ENCODE measurements around the gene EPB41L1. TPM values are rescaled to one million over a fixed set of nuclear protein-coding genes. Genes with fewer than 3 reads are reported as not detected.

Gene EPB41L1
- polyA plus RNA-seq, 4 donors = 69.3 to 82.8 (median 71.8) TPM

DNA sequence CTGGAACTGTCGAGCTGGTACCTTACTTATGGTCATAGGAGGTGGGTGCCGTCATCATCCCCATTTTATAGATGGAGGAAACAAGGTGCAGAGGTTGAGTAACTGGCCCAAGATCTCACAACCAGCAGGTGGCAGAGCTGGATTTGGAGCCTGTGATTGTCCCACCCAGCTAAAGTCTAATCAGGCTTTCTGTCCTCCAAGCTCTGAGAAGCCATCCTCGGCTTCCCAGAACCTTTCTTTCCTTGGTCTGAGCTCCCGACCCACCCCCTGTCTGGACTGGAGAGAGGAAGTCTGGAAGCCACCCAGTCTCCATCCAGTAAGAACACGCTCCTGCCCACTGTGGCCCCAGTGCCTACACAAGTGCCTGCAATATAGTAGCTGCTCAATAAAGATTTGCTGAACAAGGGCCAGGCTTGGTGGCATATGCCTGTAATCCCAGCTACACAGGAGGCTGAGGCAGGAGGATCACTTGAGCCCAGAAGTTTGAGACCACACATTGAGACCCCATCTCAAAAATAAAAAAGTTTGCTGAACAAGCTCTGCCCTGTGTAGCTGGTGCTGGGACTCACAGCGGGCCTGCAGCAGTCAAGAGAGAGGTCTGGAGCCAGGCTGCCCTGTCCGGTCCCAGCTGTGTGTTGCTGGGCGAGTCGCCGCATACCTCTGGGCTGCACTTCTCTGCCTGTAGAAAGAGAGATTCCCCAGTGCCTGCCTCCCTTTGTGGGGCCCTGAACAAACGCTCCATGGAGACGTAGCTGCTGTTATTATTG lies 119.1 kb downstream of the EPB41L1 start:
- no peak for DNase-seq (ENCODE audit: low read depth in 4 of 4, low spot score in 3 of 4)

DNA sequence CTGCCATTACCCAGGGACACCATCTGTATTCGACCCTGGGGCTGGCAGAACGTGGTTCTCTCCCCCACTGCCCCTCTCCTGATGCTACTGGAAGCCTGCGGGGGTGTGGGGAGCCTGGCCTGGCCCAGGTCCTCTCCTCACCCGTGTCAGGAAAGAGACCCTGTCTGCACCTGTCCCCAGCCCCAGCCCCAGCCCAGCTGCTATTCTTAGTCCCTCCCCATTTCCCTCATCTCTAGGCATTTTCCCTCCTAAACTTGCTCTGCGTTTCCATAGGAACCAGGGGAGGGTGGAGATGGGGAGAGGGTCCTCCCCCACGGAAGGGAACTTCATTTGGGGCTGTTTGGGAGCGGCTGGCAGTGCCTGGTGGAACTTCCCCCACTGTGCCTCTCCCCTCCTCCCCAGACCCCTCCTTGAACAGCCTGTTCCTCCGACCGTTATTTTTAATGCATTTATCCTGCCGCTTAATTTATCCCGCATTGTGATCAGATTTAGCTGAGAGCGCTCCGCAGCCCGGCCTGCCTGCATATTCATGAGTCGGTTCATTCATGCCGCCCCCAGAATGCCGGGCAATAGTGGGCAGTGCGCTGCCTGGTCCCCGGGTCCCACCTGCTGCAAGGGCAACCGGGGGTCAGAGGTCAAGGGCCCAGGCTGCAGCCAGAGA lies 119.8 kb downstream of the EPB41L1 start:
- DNase-seq (ENCODE audit: low read depth in 4 of 4, low spot score in 3 of 4) = no peak

DNA sequence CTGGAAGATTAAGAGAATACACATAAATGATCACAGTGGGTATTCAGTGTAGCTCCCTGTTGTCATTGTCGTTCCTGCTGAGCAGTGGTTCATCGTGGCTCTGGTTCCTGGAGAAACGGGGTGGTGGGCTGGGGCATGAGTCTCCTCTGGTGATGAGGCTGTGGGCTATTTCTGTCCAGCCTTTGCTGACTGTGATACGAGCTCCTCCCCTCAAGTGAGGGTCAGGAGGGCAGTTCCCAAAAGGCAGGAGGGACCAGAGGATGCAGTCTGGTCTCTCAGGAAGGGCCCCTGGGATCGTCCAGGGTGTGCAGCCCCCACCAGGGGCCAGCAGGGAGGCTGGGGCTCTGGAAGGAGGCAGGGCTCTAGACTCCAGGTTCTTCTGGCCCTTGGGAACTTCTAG lies 120.5 kb downstream of the EPB41L1 start:
- no peak for DNase-seq (ENCODE audit: low read depth in 4 of 4, low spot score in 3 of 4)

DNA sequence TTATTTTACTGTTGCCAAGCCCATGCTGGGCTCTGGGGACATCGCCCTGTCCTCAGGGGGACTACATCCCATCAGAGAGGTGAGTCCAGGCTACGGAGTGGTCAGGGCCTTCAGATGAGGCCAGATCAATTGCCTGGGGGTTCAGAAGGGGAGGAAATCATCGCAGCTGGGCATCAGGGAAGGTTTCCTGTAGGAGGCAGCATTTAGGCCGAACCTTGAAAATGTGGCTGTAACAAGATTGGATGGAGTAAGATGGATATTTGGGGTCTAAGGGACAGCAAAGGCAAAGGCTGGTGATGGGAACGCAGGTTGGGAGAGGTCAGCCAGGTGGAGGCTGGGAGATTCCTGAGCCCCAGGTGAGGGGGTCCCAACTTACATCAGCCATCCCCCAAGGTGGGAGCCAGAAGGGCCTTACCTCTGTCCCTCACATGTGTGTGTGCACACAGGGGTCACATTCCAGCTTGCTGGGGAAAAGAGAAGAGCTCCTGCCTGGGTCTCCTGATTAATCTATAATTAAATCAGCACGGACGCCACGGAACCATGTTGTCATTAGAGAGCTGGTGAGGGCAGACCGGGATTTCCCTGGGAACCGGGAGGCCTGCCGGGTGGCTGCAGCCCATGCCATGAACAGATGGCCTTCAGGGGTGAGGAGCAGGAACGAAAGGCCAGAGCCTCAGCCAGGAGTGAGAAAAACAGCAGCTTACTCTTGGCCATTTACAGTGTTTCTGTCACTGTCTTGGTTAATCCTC lies 121.1 kb downstream of the EPB41L1 start:
- DNase-seq (ENCODE audit: low read depth in 4 of 4, low spot score in 3 of 4) = no peak

DNA sequence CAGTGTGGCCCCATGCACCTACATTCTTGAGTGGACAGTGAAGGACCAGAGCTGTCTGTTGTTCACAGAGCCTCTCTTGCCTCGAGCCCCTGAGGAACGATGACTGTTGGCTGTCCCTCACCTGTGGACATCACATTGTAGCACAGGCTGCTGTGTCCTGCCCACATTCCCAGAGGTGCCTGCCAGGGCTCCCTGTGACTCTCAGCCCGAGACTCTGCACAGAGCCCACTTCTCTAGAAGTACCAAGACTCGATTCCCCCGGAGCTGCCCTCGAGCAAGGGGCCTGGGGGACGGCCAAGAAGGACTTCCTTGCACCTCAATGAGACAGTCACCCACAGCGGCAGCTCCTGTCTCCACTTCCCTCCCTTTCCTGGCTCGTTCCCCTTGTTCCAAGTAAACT lies 123.0 kb downstream of the EPB41L1 start:
- no peak for DNase-seq (ENCODE audit: low read depth in 4 of 4, low spot score in 3 of 4)

DNA sequence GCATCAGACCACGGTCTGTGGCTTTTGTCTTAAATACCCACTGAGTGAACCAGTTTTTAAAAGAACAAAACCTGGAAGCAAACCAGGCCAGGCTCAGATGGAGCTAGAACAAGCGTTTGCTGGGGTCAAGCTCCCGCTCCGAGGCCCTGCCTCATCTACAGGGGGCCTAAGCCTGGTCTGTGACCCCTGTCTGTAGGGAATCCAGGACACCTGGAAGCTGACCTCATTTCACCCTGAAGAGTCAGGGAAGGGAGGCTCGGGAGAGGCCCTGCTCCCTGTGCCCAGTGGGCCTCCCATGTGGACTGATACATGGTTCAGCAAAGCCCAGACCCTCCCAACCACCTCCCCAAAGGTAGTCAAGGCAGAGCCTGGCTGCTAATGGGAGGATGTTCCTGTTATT lies 124.8 kb downstream of the EPB41L1 start:
- no peak for DNase-seq (ENCODE audit: low read depth in 4 of 4, low spot score in 3 of 4)

DNA sequence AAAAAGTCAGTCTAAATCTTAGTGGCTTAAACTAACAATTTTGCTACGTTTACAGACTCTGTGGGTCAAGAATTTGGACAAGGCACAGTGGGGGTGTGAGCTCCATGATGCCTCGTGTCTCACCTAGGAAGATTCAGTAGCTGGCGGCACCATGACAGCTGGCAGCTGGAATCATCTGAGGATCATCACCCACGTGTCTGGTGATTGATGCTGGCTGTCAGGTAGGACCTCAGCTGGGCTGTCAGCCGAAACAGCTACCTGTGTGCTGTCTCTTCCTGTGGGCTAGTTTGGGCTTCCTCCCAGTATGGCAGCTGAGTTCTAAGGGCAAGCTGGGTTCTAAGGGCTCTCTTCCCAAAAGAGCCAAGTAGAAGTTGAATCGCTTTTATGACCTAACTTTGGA lies 125.2 kb downstream of the EPB41L1 start:
- DNase-seq (ENCODE audit: low read depth in 4 of 4, low spot score in 3 of 4) = no peak

DNA sequence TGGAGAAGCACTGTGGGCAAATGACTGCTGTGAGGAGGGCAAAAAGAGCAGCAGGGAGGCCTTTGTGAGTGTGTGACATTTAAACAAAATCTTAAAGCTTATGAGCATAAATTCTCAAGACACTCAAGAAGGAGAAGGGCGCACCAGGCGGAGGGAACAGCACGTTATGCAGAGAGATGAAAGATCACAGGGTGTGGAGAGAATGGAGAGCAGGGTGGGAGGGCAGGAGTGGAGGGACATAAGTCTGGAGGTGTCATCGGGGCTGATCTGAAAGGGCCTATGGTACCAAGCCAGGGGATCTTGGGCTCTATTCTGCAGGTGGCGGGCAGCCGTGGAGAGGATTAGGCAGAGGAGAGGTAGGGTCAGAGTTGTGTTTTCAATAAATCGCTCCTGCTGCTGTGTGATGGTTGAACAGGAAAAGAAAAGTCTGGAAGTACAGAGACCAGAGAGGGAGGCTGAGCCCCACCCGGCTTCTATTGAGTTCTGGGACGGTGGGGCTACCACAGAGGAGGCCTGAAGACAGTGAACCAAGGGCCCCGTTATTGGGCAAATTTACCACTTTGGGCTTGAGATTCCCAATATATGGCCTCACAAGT lies 127.3 kb downstream of the EPB41L1 start:
- DNase-seq (ENCODE audit: low read depth in 4 of 4, low spot score in 3 of 4) = no peak

Other genes with a start within 250 kb of the EPB41L1 start
- gene SCAND1, start 200.2 kb upstream of the EPB41L1 start, polyA plus RNA-seq (ENCODE audit: insufficient read length in 4 of 4) = 10 to 100 TPM; 26.2 to 73.7 (median 33.0) TPM
- 1 to 10 TPM in 1 of 4 donors, under 1 TPM in 3; 0.46 to 1.8 (median 0.70) TPM for gene CNBD2, start 186.2 kb upstream of the EPB41L1 start, polyA plus RNA-seq (ENCODE audit: insufficient read length in 4 of 4)
- gene AAR2, start 81.7 kb downstream of the EPB41L1 start, polyA plus RNA-seq (ENCODE audit: insufficient read length in 4 of 4) = 10 to 100 TPM; 42.7 to 48.8 (median 47.2) TPM
- gene DLGAP4, start 151.6 kb downstream of the EPB41L1 start, polyA plus RNA-seq (ENCODE audit: insufficient read length in 4 of 4) = 10 to 100 TPM; 57.6 to 71.2 (median 62.1) TPM

Data from right renal pelvis (tissue), 4 donors.